ENCODE measurements around the gene SCN4A. TPM values are rescaled to one million over a fixed set of nuclear protein-coding genes. Genes with fewer than 3 reads are reported as not detected.

SCN4A gene
- total and polyA plus RNA-seq, 8 donors, result 0.04 to 1.7 (median 0.29) TPM

GRCh38 chr17:63998050-63998720 is 25.5 kb upstream of the SCN4A start, which contains the start of gene PRR29:
PRR29 (plus strand) TSS chr17:63998351; CDS start chr17:63998365, 14 bp downstream.
- WGBS, 2 donors, result 1% methylated on average over 26 to 43 of the region's 43 CpGs
- no peaks in the 10 kb centered on the region for H3K27me3 ChIP-seq
- FAIRE-seq (no peak), DNase-seq (peak; percentile 64 to 92 (median 78)), ATAC-seq (peak; percentile 82 to 91 (median 87))
- no peaks in the 10 kb centered on the region for H3K36me3 ChIP-seq
- TF ChIP-seq, protein P1, sequence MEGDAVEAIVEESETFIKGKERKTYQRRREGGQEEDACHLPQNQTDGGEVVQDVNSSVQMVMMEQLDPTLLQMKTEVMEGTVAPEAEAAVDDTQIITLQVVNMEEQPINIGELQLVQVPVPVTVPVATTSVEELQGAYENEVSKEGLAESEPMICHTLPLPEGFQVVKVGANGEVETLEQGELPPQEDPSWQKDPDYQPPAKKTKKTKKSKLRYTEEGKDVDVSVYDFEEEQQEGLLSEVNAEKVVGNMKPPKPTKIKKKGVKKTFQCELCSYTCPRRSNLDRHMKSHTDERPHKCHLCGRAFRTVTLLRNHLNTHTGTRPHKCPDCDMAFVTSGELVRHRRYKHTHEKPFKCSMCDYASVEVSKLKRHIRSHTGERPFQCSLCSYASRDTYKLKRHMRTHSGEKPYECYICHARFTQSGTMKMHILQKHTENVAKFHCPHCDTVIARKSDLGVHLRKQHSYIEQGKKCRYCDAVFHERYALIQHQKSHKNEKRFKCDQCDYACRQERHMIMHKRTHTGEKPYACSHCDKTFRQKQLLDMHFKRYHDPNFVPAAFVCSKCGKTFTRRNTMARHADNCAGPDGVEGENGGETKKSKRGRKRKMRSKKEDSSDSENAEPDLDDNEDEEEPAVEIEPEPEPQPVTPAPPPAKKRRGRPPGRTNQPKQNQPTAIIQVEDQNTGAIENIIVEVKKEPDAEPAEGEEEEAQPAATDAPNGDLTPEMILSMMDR (IDR thresholded peaks at IDR 0.05), result no peak
- peaks cover 0 to 4% (median 0%) of the 10 kb centered on the region in 3 donors for H3K4me1 ChIP-seq
- intact Hi-C loops (cut with DNase I), result no loop called here
- H3K9me3 ChIP-seq, result no peaks in the 10 kb centered on the region
- peak within 1 kb of the TSS; percentile 11 to 61 (median 50) for H3K4me3 ChIP-seq
- H3K27ac ChIP-seq, result no peak within 1 kb of the TSS

- WGBS, 2 donors, result 22 to 28% methylated on average over 19 of the region's 19 CpGs
- FAIRE-seq (no peak), DNase-seq (peak in 1 of 6 donors; percentile 46), ATAC-seq (peak; percentile 20 to 39 (median 34))
- TF ChIP-seq, protein P1 (IDR thresholded peaks at IDR 0.05), result no peak
- intact Hi-C loops (cut with DNase I), result no loop called here
- Histone ChIP-seq H3K4me3 (peak overlapping the region in 3 of 4 donors; percentile 46 to 61 (median 55)), H3K4me1 (peaks cover 0 to 4% (median 0%) of the 10 kb centered on the region in 3 donors), H3K36me3 (no peaks in the 10 kb centered on the region), H3K9me3 (no peaks in the 10 kb centered on the region), H3K27ac (no peak overlapping the region), H3K27me3 (no peaks in the 10 kb centered on the region)
Measured at GRCh38 chr17:63997341-63998048, 24.8 kb upstream of the SCN4A start.

DNA sequence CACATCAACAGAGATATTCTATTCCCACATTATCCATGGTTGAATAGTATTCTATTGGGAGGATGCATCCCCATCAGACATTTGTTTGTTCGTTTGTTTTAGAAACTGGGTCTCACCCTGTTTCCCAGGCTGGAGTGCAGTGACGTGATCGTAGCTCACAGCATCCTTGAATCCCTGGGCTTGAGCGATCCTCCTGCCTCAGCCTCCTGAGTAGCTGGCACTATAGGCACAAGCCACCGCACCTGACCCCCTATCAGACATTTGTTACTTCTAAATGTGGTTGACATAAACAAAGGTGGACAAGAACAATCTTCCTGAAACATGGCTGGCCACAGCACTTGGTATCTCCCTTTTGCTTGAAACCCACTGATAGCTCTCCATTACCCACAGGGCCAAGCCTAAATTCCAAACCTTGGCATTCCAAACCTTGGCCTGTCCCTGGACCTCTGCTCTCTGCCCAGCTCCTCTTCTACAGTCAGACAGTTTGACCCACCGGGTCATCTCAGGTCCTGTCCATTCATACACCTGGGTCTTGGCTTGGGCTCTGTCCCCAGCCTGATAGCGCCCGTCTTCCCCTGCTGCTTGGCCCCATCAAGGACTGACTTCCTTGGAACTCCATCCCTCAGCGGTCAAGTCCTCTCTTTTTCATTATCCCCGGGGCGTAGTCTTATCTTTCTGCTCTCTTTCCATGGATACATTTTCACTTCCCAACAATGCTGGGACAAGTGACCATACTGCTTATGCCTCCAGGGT is 23.9 kb upstream of the SCN4A start:
- Histone ChIP-seq H3K27ac (no peak overlapping the region), H3K4me3 (no peak overlapping the region), H3K4me1 (peaks cover 0 to 4% (median 0%) of the 10 kb centered on the region in 3 donors), H3K27me3 (no peaks in the 10 kb centered on the region), H3K9me3 (no peaks in the 10 kb centered on the region), H3K36me3 (no peaks in the 10 kb centered on the region)
- intact Hi-C loops (cut with DNase I), result no loop called here
- ATAC-seq (no peak), FAIRE-seq (no peak), DNase-seq (peak in 1 of 6 donors; percentile 39)
- WGBS, 2 donors, result 88 to 91% methylated on average over 11 of the region's 11 CpGs
- TF ChIP-seq, protein P1 (IDR thresholded peaks at IDR 0.05), result no peak

DNA sequence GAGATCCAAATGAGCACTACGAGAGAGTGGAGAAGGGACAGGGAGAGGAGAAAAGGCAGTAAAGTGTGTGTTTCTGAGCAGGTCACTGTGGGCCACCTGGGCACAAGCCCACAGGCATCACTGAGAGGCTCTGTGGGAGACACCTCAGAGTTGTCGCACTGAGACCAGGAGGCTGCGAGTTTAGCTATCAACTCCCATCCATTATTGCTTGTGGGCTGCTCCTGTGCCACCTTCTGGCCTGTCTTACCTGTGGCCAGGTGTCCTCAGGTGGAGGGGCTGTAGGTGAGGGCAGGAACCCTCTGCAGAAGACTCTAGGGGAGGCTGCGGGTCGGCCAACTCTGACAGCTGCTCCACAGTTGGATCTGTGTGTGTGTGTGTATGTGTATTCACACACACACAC is 22.9 kb upstream of the SCN4A start:
- Histone ChIP-seq H3K4me1 (peaks cover 0 to 4% (median 0%) of the 10 kb centered on the region in 3 donors), H3K36me3 (no peaks in the 10 kb centered on the region), H3K9me3 (no peaks in the 10 kb centered on the region), H3K4me3 (no peak overlapping the region), H3K27me3 (no peaks in the 10 kb centered on the region), H3K27ac (no peak overlapping the region)
- FAIRE-seq, result no peak
- TF ChIP-seq, protein P1 (IDR thresholded peaks at IDR 0.05), result no peak
- no peak for ATAC-seq
- peak in 1 of 6 donors; percentile 39 for DNase-seq
- intact Hi-C loops (cut with DNase I), result no loop called here
- WGBS, 2 donors, result 84 to 86% methylated on average over 5 of the region's 5 CpGs

Measured in pancreas (tissue), 10 donors.